Prostate gland (tissue), 2 donors: ENCODE results near the gene MED27.

ENCODE experiments used
- CTCF ChIP-seq, 4 experiments: fragments of 200-600 bp in 2 of 4; fragments of 450-650 bp in 2 of 4; sonication (generic) in 2 of 4; IDR thresholded peaks; 1 replicate in 3 of 4; 2 replicates in 1 of 4; pipeline ENCODE4 v1.5.1; 2016 to 2019; ENCODE audit warnings: antibody characterized with exemption in 4 of 4, mild to moderate bottlenecking in 2 of 4, moderate library complexity in 2 of 4
- POLR2AphosphoS5 ChIP-seq: sonication (generic); formaldehyde crosslinking; IDR thresholded peaks from one replicate; pipeline ENCODE4 v1.6.1; 2017; ENCODE audit warnings: antibody characterized with exemption

GRCh38 chr9:131954299-131954698, 125.4 kb downstream of the MED27 start:
- TF ChIP-seq CTCF (IDR thresholded peaks at IDR 0.05): no peak
- no peak for TF ChIP-seq POLR2AphosphoS5
